K562 (cell line): ENCODE data around the gene PPP4R1. TPM values are rescaled to one million over a fixed set of nuclear protein-coding genes. Genes with fewer than 3 reads are reported as not detected.

Experiments
- CBX8 ChIP-seq: fragments of 200-600 bp; sonication (generic); IDR thresholded peaks from 2 replicates; pipeline ENCODE4 v1.6.1; 2012; ENCODE audit warnings: borderline replicate concordance, mixed run types, low read depth, mild to moderate bottlenecking, moderate library complexity, mixed read lengths, low read length, control low read depth, inconsistent platforms; ENCODE audit not compliant: poor library complexity, severe bottlenecking; ENCODE audit errors: extremely low read depth
- EWSR1 ChIP-seq: fragments of 450-650 bp; IDR thresholded peaks from 2 replicates; pipeline ENCODE4 v1.6.1; 2018; ENCODE audit warnings: borderline replicate concordance, mild to moderate bottlenecking, low read depth, moderate library complexity; ENCODE audit not compliant: partially characterized antibody
- HNRNPL ChIP-seq: fragments of 200-400 bp; formaldehyde crosslinking; IDR thresholded peaks from 2 replicates; pipeline ENCODE4 v1.6.1; 2017; ENCODE audit warnings: low read depth, mild to moderate bottlenecking, low read length
- ILK ChIP-seq: fragments of 450-650 bp; IDR thresholded peaks from 2 replicates; pipeline ENCODE4 v1.6.1; 2016; ENCODE audit warnings: missing genetic modification characterization, low read depth, mild to moderate bottlenecking, missing compliant biosample characterization, moderate library complexity, borderline replicate concordance
- JUNB ChIP-seq: fragments of 450-650 bp; formaldehyde crosslinking; conservative IDR thresholded peaks from 2 replicates; pipeline ENCODE4 v1.4.0; 2020; ENCODE audit warnings: mild to moderate bottlenecking
- NR2F6 ChIP-seq: fragments of 450-650 bp; formaldehyde crosslinking; IDR thresholded peaks from 2 replicates; pipeline ENCODE4 v1.4.0; 2020; ENCODE audit warnings: mild to moderate bottlenecking
- NR3C1 ChIP-seq: sonication (generic); formaldehyde crosslinking; IDR thresholded peaks from 2 replicates; pipeline ENCODE4 v1.8.1; 2022; ENCODE audit warnings: missing genetic modification reagents
- PHTF2 ChIP-seq: fragments of 250-450 bp; sonication (Bioruptor Pico); IDR thresholded peaks from 2 replicates; pipeline ENCODE4 v1.5.0; 2021; ENCODE audit warnings: mild to moderate bottlenecking
- POLR2H ChIP-seq: IDR thresholded peaks from 2 replicates; pipeline ENCODE4 v1.6.1; 2016; ENCODE audit warnings: missing genetic modification characterization, low read depth, mild to moderate bottlenecking, control low read depth, missing compliant biosample characterization, moderate library complexity
- SAFB ChIP-seq: fragments of 200-400 bp; formaldehyde crosslinking; IDR thresholded peaks from 2 replicates; pipeline ENCODE4 v1.6.1; 2017; ENCODE audit warnings: low read depth, low read length, borderline replicate concordance
- SIN3B ChIP-seq: fragments of 450-650 bp; IDR thresholded peaks from 2 replicates; pipeline ENCODE4 v1.6.1; 2017; ENCODE audit warnings: low read depth, mild to moderate bottlenecking, moderate library complexity
- TRIM28 ChIP-seq: fragments of 450-650 bp; IDR thresholded peaks from 2 replicates; pipeline ENCODE4 v1.6.1; 2017
- WHSC1 ChIP-seq: IDR thresholded peaks from one replicate; pipeline ENCODE4 v1.6.1; 2012; ENCODE audit warnings: low read length, control low read depth, inconsistent platforms
- ZNF324 ChIP-seq: fragments of 250-450 bp; sonication (Bioruptor Pico); IDR thresholded peaks from 2 replicates; pipeline ENCODE4 v1.4.0; 2020; ENCODE audit warnings: mild to moderate bottlenecking
- ZNF589 ChIP-seq: fragments of 200-800 bp; sonication (Bioruptor generic); IDR thresholded peaks from 2 replicates; pipeline ENCODE4 v1.6.1; 2016; ENCODE audit warnings: low read depth, missing genetic modification characterization, missing compliant biosample characterization
- polyA plus RNA-seq, 8 experiments: library from polyadenylated mRNA; depleted of rRNA in 4 of 8; stranded (reverse) in 5 of 8; unstranded in 3 of 8; fragments of >200 nt; fragmentation: Nextera tagmentation in 2 of 8; fragmentation: Illumina TruSeq in 1 of 8; extraction: Ambion mirVana in 2 of 8; extraction: Trizol in 1 of 8; gene quantifications; 2 replicates each; pipeline versions ENCODE4 v1.2.1 to v1.2.3, GENCODE V29; 2011 to 2014; ENCODE audit warnings: inconsistent platforms in 1 of 8, missing spikeins in 1 of 8
- total RNA-seq, 7 experiments: library from RNA; depleted of rRNA in 6 of 7; stranded (reverse); fragments of >200 nt in 6 of 7; fragmentation: Illumina TruSeq in 2 of 7; extraction: Trizol in 2 of 7; gene quantifications; 2 replicates each; pipeline versions ENCODE4 v1.2.1 to v1.2.3, GENCODE V29; 2011 to 2021; ENCODE audit warnings: low replicate concordance in 1 of 7
- TF ChIP-seq, protein P1 (sequence below): fragments of 450-650 bp; formaldehyde crosslinking; conservative IDR thresholded peaks from 2 replicates; pipeline ENCODE4 v1.4.0; 2022; ENCODE audit warnings: mild to moderate bottlenecking, missing genetic modification characterization
- TF ChIP-seq, protein P2 (sequence below), 2 experiments: fragments of 450-650 bp; IDR thresholded peaks; 2 replicates each; pipeline ENCODE4 v1.6.1; 2016
- TF ChIP-seq, protein P3 (sequence below): IDR thresholded peaks from 2 replicates; pipeline ENCODE4 v1.6.1; 2014; ENCODE audit warnings: antibody characterized with exemption
- TF ChIP-seq, protein P4 (sequence below), 2 experiments: IDR thresholded peaks in 1 of 2; conservative IDR thresholded peaks in 1 of 2; 2 replicates each; pipeline ENCODE4 v1.6.1; 2016; ENCODE audit warnings: low read depth in 2 of 2, mild to moderate bottlenecking in 1 of 2, missing compliant biosample characterization in 1 of 2, missing genetic modification characterization in 1 of 2, moderate library complexity in 1 of 2

Gene PPP4R1
- total and polyA plus RNA-seq, 9 of the 15 experiments (the other 6 are each of a cell fraction or from before 2014, with no cell fraction given) = 23.5 to 136 (median 84.5) TPM

DNA sequence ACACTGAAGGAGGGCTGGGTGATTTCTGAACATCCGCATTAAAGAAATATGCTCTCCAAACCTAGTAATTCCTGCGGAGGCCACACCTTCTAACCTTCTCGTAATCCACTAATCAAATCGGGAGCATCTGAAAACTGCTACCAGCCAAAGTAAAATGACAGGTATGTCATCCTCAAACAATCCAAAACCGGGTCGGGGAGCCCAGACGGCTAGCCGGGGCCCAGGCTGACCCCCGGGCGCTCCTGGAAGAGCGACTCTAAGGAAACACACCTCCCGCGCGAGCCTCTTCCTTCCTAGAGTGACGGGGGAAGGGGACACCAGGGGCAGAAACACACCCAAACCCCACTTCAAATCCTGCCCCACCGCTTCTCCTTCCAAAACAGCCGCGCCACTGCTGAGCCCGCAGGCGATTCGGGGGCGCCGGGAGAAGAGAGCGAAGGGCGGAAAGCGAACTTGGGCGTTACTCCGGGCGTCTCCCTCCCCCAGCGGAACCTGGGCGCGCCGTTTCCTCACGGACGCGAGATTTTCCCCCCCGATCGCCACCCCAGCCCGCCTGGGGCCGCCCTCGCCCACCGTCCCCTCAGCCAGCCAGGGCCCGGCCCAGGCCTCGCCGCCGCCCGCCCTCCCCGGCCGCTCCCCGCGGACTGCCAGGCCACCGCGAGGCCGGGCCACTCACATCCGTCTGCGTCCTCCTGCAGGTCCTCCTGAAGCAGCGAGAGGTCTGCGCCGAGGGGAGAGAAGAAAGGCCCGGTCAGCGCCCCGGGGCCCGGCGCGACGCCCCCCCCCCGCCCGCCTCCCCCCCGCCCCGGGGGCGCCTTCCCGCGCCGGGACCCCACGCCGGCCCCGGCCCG lies 584 bp downstream of the PPP4R1 start (continued):
- TF ChIP-seq ILK (tag) (no peak), PHTF2 (CRISPR knock-in tag) (no peak), HNRNPL (no peak; the same call in 1 of the 2 replicates), ZNF589 (CRISPR knock-in tag) (0 out of 2 replicates have a peak, but pooled peaks have one; percentile 16), NR3C1 (CRISPR knock-in tag) (peak; percentile 45; the same call in 1 of the 2 replicates), CBX8 (no peak), EWSR1 (no peak), SIN3B (0 out of 2 replicates have a peak, but pooled peaks have one; percentile 17), JUNB (CRISPR knock-in tag) (no peak), TRIM28 (no peak), SAFB (no peak), POLR2H (tag) (no peak), ZNF324 (CRISPR knock-in tag) (no peak), WHSC1 (no peak), NR2F6 (CRISPR knock-in tag) (no peak)
- TF ChIP-seq, protein P1, sequence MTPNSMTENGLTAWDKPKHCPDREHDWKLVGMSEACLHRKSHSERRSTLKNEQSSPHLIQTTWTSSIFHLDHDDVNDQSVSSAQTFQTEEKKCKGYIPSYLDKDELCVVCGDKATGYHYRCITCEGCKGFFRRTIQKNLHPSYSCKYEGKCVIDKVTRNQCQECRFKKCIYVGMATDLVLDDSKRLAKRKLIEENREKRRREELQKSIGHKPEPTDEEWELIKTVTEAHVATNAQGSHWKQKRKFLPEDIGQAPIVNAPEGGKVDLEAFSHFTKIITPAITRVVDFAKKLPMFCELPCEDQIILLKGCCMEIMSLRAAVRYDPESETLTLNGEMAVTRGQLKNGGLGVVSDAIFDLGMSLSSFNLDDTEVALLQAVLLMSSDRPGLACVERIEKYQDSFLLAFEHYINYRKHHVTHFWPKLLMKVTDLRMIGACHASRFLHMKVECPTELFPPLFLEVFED (CRISPR knock-in tag) = no peak
- TF ChIP-seq, protein P2, sequence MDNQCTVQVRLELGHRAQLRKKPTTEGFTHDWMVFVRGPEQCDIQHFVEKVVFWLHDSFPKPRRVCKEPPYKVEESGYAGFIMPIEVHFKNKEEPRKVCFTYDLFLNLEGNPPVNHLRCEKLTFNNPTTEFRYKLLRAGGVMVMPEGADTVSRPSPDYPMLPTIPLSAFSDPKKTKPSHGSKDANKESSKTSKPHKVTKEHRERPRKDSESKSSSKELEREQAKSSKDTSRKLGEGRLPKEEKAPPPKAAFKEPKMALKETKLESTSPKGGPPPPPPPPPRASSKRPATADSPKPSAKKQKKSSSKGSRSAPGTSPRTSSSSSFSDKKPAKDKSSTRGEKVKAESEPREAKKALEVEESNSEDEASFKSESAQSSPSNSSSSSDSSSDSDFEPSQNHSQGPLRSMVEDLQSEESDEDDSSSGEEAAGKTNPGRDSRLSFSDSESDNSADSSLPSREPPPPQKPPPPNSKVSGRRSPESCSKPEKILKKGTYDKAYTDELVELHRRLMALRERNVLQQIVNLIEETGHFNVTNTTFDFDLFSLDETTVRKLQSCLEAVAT (IDR thresholded peaks at IDR 0.05) = 0 out of 4 replicates have a peak, but pooled peaks of 1 of the 2 experiments have one; percentile 37
- TF ChIP-seq, protein P3, sequence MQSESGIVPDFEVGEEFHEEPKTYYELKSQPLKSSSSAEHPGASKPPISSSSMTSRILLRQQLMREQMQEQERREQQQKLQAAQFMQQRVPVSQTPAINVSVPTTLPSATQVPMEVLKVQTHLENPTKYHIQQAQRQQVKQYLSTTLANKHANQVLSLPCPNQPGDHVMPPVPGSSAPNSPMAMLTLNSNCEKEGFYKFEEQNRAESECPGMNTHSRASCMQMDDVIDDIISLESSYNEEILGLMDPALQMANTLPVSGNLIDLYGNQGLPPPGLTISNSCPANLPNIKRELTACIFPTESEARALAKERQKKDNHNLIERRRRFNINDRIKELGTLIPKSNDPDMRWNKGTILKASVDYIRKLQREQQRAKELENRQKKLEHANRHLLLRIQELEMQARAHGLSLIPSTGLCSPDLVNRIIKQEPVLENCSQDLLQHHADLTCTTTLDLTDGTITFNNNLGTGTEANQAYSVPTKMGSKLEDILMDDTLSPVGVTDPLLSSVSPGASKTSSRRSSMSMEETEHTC = no peak
- TF ChIP-seq, protein P4, sequence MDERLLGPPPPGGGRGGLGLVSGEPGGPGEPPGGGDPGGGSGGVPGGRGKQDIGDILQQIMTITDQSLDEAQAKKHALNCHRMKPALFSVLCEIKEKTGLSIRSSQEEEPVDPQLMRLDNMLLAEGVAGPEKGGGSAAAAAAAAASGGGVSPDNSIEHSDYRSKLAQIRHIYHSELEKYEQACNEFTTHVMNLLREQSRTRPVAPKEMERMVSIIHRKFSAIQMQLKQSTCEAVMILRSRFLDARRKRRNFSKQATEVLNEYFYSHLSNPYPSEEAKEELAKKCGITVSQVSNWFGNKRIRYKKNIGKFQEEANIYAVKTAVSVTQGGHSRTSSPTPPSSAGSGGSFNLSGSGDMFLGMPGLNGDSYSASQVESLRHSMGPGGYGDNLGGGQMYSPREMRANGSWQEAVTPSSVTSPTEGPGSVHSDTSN (CRISPR knock-in tag; IDR thresholded peaks at IDR 0.05; ENCODE audit: low read depth) = no peak
- TF ChIP-seq, protein P4 (tag; conservative IDR thresholded peaks at IDR 0.05; ENCODE audit: low read depth) = no peak
